PC-9 (cell line): ENCODE data around the gene ABCC2.

Experiments
- EZH2 ChIP-seq: fragments of 200-600 bp; sonication (generic); IDR thresholded peaks from 2 replicates; pipeline ENCODE4 v1.8.0; 2017; ENCODE audit warnings: antibody characterized with exemption, low read depth
- TF ChIP-seq, protein P1 (sequence below): fragments of 200-600 bp; sonication (generic); conservative IDR thresholded peaks from 2 replicates; pipeline ENCODE4 v1.6.1; 2017; ENCODE audit warnings: mixed run types, antibody characterized with exemption, mild to moderate bottlenecking, moderate library complexity

DNA sequence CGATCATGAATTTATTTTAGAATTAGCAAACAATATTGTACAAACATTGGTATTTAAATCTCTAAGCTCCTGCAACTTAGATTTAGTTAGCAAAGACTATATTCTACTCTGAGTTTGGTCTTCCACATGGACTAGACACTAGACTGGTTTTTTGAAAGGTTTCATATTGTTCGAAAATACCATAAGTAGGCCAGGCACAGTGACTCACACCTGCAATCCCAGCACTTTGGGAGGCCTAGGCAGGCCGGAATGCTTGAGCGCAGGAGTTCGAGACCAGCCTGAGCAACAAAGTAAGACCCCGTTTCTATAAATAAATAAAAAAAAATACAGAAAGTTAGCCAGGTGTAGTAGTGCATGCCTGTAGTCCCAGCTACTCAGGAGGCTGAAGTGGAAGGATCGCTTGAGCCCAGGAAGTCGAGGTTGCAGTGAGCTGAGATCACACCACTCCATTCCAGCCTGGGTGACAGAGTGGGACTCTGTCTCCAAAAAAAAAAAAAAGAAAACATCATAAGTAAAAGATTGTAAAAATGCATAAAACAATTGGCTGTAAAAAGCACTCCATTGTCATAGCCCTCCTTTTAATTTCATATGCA is 73.1 kb downstream of the ABCC2 start:
- TF ChIP-seq, protein P1, sequence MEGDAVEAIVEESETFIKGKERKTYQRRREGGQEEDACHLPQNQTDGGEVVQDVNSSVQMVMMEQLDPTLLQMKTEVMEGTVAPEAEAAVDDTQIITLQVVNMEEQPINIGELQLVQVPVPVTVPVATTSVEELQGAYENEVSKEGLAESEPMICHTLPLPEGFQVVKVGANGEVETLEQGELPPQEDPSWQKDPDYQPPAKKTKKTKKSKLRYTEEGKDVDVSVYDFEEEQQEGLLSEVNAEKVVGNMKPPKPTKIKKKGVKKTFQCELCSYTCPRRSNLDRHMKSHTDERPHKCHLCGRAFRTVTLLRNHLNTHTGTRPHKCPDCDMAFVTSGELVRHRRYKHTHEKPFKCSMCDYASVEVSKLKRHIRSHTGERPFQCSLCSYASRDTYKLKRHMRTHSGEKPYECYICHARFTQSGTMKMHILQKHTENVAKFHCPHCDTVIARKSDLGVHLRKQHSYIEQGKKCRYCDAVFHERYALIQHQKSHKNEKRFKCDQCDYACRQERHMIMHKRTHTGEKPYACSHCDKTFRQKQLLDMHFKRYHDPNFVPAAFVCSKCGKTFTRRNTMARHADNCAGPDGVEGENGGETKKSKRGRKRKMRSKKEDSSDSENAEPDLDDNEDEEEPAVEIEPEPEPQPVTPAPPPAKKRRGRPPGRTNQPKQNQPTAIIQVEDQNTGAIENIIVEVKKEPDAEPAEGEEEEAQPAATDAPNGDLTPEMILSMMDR, result no peak
- TF ChIP-seq EZH2, result no peak
